Stimulated activated memory B cell treated with anti-CD40 and anti-IgM and Interleukin-4, amounts not matched to agents 10 μg/mL and 1 μg/mL and 100 μg/mL, for 72 hours (primary cell): ENCODE data around the gene CD200R1.
A peak's percentile ranks its signal among the peaks of the same experiment; 100 is the strongest.
"Not testable (repeated sequence)": the region's sequence is repeated elsewhere in the genome, so short reads cannot be mapped to it uniquely, and the experiment has no call there.

Experiments
- ATAC-seq: fragments of 150-1000 bp; cut with Tn5 transposase; 2 replicates; pipeline ENCODE4 v1.10.0; 2021
- H3K27ac Mint-ChIP-seq: one replicate; pipeline ENCODE4 v1.8.0; 2022; ENCODE audit warnings: mild to moderate bottlenecking, mixed read lengths
- H3K27me3 Mint-ChIP-seq: one replicate; pipeline ENCODE4 v1.8.0; 2022; ENCODE audit warnings: mixed read lengths
- H3K36me3 Mint-ChIP-seq: one replicate; pipeline ENCODE4 v1.8.0; 2022; ENCODE audit warnings: mixed read lengths
- H3K4me1 Mint-ChIP-seq: one replicate; pipeline ENCODE4 v1.8.0; 2022; ENCODE audit warnings: mixed read lengths
- H3K4me3 Mint-ChIP-seq: one replicate; pipeline ENCODE4 v1.8.0; 2022; ENCODE audit warnings: mild to moderate bottlenecking, moderate library complexity, mixed read lengths
- H3K9me3 Mint-ChIP-seq: one replicate; pipeline ENCODE4 v1.8.0; 2022; ENCODE audit warnings: mixed read lengths

CD200R1 gene

DNA sequence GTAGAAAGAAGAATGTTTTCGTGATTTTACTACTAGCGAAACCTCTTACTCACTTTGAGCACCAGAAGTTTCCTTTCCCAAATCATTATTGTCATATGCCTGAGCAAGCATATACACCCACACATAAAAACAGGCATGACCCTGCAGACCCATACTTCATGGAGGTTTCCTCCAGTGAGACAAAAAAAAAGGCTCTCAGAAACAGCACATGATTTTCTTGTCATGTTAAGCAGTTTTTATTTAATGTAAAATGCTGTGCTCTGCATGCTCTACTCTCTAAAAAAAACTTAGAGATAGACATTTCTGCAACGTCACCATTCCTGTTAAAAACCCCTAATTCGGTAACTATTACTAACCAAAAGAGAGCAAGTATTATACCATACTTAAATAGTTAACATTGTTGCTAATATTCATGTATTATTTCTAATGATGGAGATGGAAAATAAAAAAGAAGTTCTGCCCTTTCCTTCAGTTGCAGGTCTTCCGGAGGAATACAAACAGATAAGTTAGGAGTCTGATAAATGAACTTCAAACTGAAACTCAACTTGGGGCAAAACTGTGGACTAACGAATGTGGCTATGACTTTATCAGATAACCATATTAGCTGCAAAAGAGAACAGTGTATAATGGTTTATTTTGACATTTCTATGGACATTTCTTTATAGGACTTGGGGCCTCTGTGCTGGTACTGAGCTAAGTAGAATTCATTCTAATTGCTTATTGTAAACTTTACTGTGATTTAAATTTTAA, 15.9 kb downstream of the CD200R1 start:
- Mint-ChIP-seq H3K36me3 (peaks cover 33% of the 10 kb centered on the region), H3K27me3 (no peaks in the 10 kb centered on the region), H3K4me1 (peaks cover 27% of the 10 kb centered on the region), H3K9me3 (peaks cover 12% of the 10 kb centered on the region), H3K4me3 (peak overlapping the region; percentile 64), H3K27ac (peak overlapping the region; percentile 65)
- ATAC-seq: peak; percentile 62

DNA sequence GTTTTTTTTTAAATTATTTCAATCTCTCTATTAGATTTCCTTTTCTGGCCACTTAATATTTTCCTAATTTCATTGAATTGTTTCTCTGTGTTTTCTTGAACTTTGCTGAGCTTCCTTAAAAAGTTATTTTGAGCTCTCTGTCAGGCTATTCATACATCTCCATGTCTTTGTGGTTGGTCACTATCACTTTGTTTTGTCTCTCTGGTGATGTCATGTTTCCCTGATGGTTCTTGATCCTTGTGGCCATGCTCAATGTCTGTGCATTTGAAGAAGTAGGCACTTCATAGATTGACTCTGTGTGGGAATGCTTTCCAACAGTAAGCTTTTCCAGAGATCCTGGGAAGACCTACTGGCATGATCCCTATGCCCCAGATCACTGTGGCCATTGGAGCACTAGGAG, 18.6 kb downstream of the CD200R1 start:
- H3K27me3 Mint-ChIP-seq: no peaks in the 10 kb centered on the region
- peaks cover 20% of the 10 kb centered on the region for H3K4me1 Mint-ChIP-seq
- ATAC-seq: no peak
- H3K36me3 Mint-ChIP-seq: peaks cover 14% of the 10 kb centered on the region
- H3K9me3 Mint-ChIP-seq: peaks cover 6% of the 10 kb centered on the region
- no peak overlapping the region for H3K27ac Mint-ChIP-seq
- H3K4me3 Mint-ChIP-seq: no peak overlapping the region

DNA sequence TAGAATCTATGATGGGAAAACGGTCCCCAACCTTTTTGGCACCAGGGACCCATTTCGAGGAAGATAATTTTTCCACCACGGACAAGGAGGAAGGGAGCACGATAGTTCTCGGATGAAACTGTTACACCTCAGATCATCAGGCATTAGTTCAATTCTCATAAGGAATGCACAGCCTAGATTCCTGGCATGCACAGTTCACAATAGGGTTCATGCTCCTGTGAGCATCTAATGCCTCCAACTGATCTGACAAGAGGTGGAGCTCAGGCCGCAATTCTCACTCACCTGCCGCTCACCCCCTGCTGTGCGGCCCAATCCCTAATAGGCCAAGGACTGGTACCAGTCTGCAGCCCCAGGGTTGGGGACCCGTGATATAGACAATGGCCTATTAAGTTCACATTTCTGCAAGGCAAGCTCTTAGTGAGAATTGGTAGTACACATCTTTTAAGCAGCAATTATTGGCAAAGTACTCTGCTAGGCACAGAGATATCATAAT, 26.5 kb downstream of the CD200R1 start:
- Mint-ChIP-seq H3K4me3 (no peak overlapping the region), H3K9me3 (peaks cover 1% of the 10 kb centered on the region), H3K36me3 (peaks cover 40% of the 10 kb centered on the region), H3K27ac (no peak overlapping the region), H3K27me3 (no peaks in the 10 kb centered on the region), H3K4me1 (peaks cover 21% of the 10 kb centered on the region)
- no peak for ATAC-seq

DNA sequence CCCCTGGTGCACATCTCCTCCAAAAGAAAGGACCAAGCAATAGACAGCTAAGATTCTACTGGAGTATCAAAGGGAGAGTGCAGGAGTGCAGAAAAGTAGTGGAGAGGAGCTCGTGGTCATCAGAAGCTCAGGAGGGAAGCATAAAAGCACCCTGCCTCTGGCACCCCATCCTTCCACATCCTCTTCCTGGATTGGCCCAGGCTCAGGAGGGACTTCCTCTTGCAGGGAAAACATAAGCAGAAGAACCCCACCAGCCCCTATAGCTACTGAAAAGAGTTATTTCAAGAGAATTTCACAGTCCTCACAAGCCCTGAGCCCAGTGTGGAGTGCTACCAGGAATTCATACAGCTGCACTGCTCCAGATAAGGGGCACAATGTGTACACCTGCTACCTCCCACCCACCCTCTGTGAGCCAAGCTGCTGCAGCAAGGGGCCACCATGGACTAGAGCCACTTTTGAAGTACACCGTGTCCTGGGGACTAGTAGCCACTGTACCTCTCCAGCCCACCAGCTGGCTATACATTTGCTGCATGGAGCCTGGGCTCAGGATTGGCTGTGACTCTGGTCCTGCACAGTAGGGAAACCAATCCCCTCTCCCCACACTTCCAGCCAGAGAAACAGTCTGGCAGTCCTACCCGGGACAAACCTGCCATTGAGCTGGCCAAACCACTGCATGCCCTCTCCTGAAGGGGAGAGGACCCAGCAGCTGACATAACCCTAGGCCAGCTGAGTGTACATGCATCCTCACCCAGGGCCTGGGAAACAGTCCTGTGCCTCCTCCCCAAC, 43.0 kb downstream of the CD200R1 start:
- Mint-ChIP-seq H3K4me3 (no peak overlapping the region), H3K36me3 (peaks cover 39% of the 10 kb centered on the region), H3K9me3 (peaks cover 7% of the 10 kb centered on the region), H3K27ac (peak overlapping the region; percentile 27), H3K27me3 (no peaks in the 10 kb centered on the region), H3K4me1 (peaks cover 34% of the 10 kb centered on the region)
- no peak for ATAC-seq

DNA sequence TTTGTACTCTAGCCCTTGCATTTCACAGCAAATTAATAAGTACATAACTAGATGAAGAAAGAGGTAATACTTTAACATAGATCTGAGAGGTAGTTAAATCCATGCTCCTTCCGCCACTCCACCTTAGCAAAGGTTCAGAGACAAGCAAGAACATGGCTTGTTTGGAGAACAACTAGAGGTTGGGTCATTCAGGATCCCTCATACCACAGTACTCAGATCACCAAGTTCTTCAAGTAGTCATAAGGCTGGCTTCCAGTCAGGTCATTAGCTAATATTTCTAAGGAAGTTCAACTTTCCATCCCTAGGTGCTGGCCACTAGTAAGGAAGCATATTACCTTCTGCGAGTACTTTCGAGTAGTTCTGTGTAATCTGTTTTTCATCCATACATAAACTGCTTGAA, 44.1 kb downstream of the CD200R1 start:
- Mint-ChIP-seq H3K4me3 (no peak overlapping the region), H3K9me3 (peaks cover 4% of the 10 kb centered on the region), H3K27me3 (no peaks in the 10 kb centered on the region), H3K27ac (no peak overlapping the region), H3K36me3 (peaks cover 32% of the 10 kb centered on the region), H3K4me1 (peaks cover 45% of the 10 kb centered on the region)
- no peak for ATAC-seq

DNA sequence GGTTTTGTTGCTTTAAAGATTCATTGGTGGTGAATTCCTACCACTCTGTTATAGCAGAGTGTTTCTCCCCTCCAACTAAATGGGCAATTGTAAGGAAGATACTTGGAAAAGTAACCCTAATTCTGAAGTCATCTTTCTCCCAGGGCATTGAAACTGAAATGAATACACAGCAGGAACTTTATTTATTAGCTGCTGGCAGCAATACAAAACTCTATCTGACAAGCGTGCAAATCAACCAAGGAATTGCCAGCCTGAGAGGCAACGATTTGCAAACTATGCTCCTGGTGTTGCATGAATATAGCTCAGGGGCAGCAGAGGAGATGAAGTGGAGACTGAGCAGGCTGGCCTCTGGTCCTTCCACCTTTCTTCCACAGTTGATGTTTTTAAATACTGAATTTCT, 48.9 kb downstream of the CD200R1 start:
- no peak for ATAC-seq
- peaks cover 33% of the 10 kb centered on the region for H3K36me3 Mint-ChIP-seq
- peaks cover 38% of the 10 kb centered on the region for H3K4me1 Mint-ChIP-seq
- H3K27me3 Mint-ChIP-seq: no peaks in the 10 kb centered on the region
- H3K27ac Mint-ChIP-seq: peak overlapping the region; percentile 50
- no peaks in the 10 kb centered on the region for H3K9me3 Mint-ChIP-seq
- H3K4me3 Mint-ChIP-seq: no peak overlapping the region

DNA sequence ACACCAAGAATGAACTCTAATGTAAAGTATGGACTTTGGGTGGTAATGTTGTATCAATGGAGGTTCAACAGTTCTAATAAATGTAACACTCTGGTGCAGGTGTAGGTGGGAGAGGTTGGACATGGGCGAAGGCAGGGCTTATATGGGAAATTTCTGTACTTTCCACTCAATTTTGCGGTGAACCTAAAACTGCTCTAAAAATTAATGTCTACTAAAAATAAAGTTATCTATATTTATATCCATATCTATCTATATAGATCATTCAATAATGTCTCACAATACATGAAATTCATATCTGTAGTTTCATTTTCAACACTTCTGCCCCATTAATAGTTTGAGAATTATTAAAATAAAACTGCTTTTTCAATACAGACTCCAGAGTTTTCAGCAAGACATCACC, 49.3 kb downstream of the CD200R1 start:
- no peak for ATAC-seq
- peak overlapping the region; percentile 50 for H3K27ac Mint-ChIP-seq
- peaks cover 38% of the 10 kb centered on the region for H3K4me1 Mint-ChIP-seq
- H3K36me3 Mint-ChIP-seq: peaks cover 33% of the 10 kb centered on the region
- no peaks in the 10 kb centered on the region for H3K27me3 Mint-ChIP-seq
- no peaks in the 10 kb centered on the region for H3K9me3 Mint-ChIP-seq
- no peak overlapping the region for H3K4me3 Mint-ChIP-seq

DNA sequence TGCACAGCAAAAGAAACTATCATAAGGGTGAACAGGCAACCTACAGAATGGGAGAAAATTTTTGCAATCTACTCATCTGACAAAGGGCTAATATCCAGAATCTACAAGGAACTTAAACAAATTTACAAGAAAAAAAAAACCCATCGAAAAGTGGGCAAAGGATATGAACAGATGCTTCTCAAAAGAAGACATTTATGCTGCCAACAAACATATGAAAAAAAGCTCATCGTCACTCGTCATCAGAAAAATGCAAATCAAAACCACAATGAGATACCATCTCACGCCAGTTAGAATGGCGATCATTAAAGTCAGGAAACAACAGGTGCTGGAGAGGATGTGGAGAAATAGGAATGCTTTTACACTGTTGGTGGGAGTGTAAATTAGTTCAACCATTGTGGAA, 55.4 kb downstream of the CD200R1 start:
- H3K4me3 Mint-ChIP-seq, H3K27ac Mint-ChIP-seq, H3K4me1 Mint-ChIP-seq, H3K27me3 Mint-ChIP-seq, ATAC-seq: not testable (repeated sequence)
- H3K9me3 Mint-ChIP-seq: peaks cover 20% of the 10 kb centered on the region
- H3K36me3 Mint-ChIP-seq: peaks cover 50% of the 10 kb centered on the region

DNA sequence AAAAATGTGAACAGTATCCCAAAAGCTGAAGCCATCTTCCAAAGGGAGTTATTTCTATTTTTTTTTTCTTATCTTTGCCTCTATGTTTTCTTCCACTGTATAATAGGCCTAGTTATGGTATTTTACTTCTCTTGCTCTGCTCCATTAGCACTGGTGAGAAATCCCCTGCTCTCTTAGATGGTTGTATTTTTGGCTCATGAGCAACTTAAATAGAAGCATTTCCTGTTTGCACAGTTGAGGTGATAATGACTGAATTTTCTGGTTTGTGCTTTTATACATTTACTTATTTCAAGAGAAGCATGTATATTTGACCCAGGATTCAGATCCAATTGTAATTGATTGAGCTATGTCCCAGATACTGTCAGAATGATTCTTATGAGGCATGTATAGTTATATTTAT, 66.7 kb downstream of the CD200R1 start:
- peaks cover 11% of the 10 kb centered on the region for H3K9me3 Mint-ChIP-seq
- peak overlapping the region; percentile 43 for H3K4me3 Mint-ChIP-seq
- H3K4me1 Mint-ChIP-seq: peaks cover 61% of the 10 kb centered on the region
- ATAC-seq: peak; percentile 88
- peaks cover 38% of the 10 kb centered on the region for H3K36me3 Mint-ChIP-seq
- H3K27me3 Mint-ChIP-seq: no peaks in the 10 kb centered on the region
- H3K27ac Mint-ChIP-seq: peak overlapping the region; percentile 91

DNA sequence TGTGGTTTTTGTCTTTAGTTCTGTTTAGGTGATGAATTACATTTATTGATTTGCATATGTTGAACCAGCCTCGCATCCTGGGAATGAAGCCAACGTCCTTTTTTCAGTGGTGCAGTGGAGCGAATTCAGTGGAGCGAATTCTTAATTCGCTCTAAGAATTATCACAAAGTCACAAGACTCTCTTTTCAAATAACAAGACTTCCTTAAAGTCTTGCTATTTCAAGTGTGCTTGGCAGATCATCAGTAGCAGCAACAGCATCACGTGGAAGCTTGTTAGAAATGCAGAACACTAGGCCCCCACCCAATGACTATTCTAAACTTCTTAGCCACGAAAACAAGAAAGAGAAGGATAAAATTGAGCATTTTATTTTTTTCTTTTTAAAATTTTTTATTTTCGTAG, 70.1 kb downstream of the CD200R1 start:
- no peak for ATAC-seq
- Mint-ChIP-seq H3K36me3 (peaks cover 13% of the 10 kb centered on the region), H3K27ac (peak overlapping the region; percentile 54), H3K27me3 (no peaks in the 10 kb centered on the region), H3K9me3 (peaks cover 5% of the 10 kb centered on the region), H3K4me1 (peaks cover 49% of the 10 kb centered on the region), H3K4me3 (no peak overlapping the region)

DNA sequence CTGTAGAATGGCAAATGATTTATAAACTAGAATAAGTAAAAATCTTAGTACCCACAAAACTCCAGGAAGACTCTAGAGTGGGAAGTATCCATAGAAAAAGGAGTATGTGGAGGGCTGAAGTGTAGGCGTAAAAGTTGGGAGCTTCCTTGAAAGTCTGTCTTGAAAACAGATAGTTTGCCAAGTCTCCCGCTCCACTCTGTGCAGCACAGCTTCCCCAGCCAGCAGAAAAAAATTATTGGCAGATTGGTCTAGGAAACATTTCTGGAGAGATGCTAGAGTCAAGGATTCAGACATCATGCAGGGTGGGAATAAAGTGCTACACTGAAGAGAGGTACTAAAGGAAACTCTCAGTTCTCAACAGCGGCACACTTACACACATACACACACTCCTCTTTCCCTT, 74.8 kb downstream of the CD200R1 start:
- Mint-ChIP-seq H3K4me3 (no peak overlapping the region), H3K4me1 (peaks cover 13% of the 10 kb centered on the region), H3K27me3 (no peaks in the 10 kb centered on the region), H3K9me3 (peaks cover 5% of the 10 kb centered on the region), H3K27ac (peak overlapping the region; percentile 53), H3K36me3 (peaks cover 13% of the 10 kb centered on the region)
- ATAC-seq: no peak

DNA sequence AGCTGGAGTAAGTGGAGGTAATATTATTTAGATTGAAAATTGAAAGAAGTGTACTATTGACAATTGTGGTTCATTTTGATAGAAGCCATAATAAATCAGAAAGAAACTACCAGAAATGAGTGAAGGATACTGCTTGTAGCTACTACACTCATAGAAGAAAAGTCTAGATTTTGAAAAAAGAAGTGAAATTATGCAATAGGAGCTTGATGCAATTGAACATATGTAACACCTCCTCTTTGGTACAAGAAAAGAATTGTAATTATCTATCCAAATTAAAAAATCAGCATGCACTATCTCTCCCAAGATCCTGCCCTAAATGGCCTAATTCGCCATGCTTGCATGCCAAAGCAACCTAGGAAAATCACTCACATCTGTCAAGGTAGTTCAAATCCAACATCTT, 77.1 kb downstream of the CD200R1 start:
- no peaks in the 10 kb centered on the region for H3K4me1 Mint-ChIP-seq

DNA sequence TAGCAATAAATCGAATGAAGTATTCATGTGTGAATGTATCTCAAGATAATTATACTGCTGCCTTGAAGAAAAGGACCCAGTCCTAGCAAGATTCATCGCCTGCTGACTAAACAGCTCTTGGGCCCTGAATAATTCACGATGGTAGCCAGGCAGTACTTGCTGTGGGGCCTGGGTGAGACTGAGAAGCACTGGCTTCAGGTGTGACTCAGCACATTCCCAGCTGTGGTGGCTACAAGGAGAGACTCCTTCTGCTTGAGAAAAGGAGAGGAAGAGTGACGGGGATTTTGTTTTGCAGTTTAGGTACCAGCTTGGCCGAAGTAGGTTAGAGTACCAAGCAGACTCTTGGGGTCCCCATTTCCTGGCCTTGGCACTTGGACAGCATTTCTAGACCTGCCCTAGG, 80.6 kb downstream of the CD200R1 start:
- no peak for ATAC-seq
- Mint-ChIP-seq H3K27ac (no peak overlapping the region), H3K4me1 (peaks cover 9% of the 10 kb centered on the region), H3K9me3 (no peaks in the 10 kb centered on the region), H3K36me3 (no peaks in the 10 kb centered on the region), H3K27me3 (no peaks in the 10 kb centered on the region), H3K4me3 (no peak overlapping the region)

More for the DNA sequence above, 77.1 kb downstream of the CD200R1 start:
- no peak for ATAC-seq
- Mint-ChIP-seq H3K9me3 (no peaks in the 10 kb centered on the region), H3K36me3 (no peaks in the 10 kb centered on the region), H3K4me3 (no peak overlapping the region), H3K27me3 (no peaks in the 10 kb centered on the region), H3K27ac (no peak overlapping the region)

DNA sequence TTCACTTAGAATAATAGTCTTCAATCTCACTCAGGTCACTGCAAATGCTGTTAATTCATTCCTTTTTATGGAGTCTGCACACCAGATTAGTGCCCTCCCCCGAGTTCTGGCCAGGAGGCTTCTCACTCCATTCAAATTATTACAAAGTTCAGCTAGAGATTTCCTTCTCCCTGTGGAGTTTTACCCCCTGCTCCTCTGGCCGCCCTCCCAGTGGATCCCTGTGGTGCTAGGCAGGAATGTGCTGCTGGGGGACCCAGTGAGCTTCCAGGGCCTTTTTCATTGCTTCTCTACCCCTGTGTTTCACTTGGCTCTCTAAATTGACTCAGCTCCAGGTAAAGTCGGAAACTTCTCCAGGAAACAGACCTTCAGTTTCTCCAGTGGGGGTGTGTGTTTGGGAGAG, 85.5 kb downstream of the CD200R1 start:
- Mint-ChIP-seq H3K4me3 (peak overlapping the region; percentile 27), H3K4me1 (peaks cover 31% of the 10 kb centered on the region), H3K36me3 (no peaks in the 10 kb centered on the region), H3K9me3 (no peaks in the 10 kb centered on the region), H3K27me3 (no peaks in the 10 kb centered on the region), H3K27ac (peak overlapping the region; percentile 52)
- no peak for ATAC-seq

DNA sequence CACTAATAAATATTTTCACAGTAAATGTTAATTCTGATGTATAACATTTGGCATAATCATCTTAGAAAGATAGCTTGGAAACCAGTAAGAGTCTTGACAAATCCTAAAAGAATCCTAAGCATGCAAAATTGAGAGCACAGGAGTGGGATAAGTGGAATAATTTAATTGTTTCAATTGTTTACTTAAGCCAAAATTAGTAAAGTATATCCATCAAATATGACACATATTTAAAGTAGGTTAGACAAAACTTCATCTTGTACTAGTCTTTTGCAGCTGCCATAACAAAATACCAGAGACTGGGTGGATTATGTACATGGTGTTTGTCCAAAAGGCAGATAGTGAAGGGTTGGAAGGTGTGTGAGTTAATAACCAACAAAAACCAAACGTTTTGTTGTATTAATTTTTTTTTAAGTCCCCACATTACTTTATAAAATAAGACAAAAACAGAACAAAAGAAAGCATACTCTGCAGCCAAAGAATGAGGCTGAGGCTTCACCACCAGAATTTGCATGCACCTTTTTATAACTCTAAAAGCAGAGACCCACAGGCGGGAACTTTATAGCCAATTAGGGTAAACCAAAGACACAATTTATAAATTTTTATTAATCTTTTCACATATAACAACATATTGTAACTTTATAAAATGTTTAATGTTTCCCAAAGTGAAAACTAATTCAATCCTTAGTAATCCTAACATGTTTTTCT, 86.4 kb downstream of the CD200R1 start:
- Mint-ChIP-seq H3K36me3 (no peaks in the 10 kb centered on the region), H3K27me3 (no peaks in the 10 kb centered on the region), H3K4me1 (peaks cover 31% of the 10 kb centered on the region), H3K9me3 (no peaks in the 10 kb centered on the region), H3K27ac (peak overlapping the region; percentile 52), H3K4me3 (peak overlapping the region; percentile 44)
- no peak for ATAC-seq
